GM21528 (cell line): ENCODE results near the gene GLCE.
"Not testable (repeated sequence)": the region's sequence is repeated elsewhere in the genome, so short reads cannot be mapped to it uniquely, and the experiment has no call there.

Experiments
- ATAC-seq: cut with Tn5 transposase; IDR thresholded peaks from one replicate; pipeline ENCODE4 v1.9.1; 2021; ENCODE audit warnings: mild to moderate bottlenecking, moderate library complexity; ENCODE audit not compliant: unreplicated experiment, low FRiP score

GLCE gene

GRCh38 chr15:69134791-69135190 lies 25.6 kb upstream of the GLCE start:
- ATAC-seq: no peak

- no peak for ATAC-seq
These were observed 24.9 kb upstream of the GLCE start for GRCh38 chr15:69135499-69135898.

GRCh38 chr15:69138963-69139362 lies 21.5 kb upstream of the GLCE start:
- ATAC-seq: no peak

GRCh38 chr15:69140306-69140705 lies 20.1 kb upstream of the GLCE start:
- no peak for ATAC-seq

- ATAC-seq: no peak
These were observed 19.1 kb upstream of the GLCE start for GRCh38 chr15:69141286-69141701.

- ATAC-seq: no peak
These were observed 18.6 kb upstream of the GLCE start for GRCh38 chr15:69141833-69142232.

GRCh38 chr15:69143756-69144436 lies 16.5 kb upstream of the GLCE start:
- ATAC-seq: no peak

GRCh38 chr15:69144530-69144929 lies 15.9 kb upstream of the GLCE start:
- no peak for ATAC-seq

GRCh38 chr15:69145149-69145693 lies 15.2 kb upstream of the GLCE start:
- no peak for ATAC-seq

- no peak for ATAC-seq
These were observed 14.5 kb upstream of the GLCE start for GRCh38 chr15:69145694-69146492.

- no peak for ATAC-seq
These were observed 13.6 kb upstream of the GLCE start for GRCh38 chr15:69146724-69147435.

- no peak for ATAC-seq
These were observed 12.0 kb upstream of the GLCE start for GRCh38 chr15:69148465-69148864.

GRCh38 chr15:69149163-69149562 lies 11.3 kb upstream of the GLCE start:
- no peak for ATAC-seq

- ATAC-seq: no peak
These were observed 10.6 kb upstream of the GLCE start for GRCh38 chr15:69149803-69150202.

GRCh38 chr15:69150336-69150735 lies 10.1 kb upstream of the GLCE start:
- no peak for ATAC-seq

- ATAC-seq: no peak
These were observed 9.6 kb upstream of the GLCE start for GRCh38 chr15:69150841-69151240.

- ATAC-seq: no peak
These were observed 7.4 kb upstream of the GLCE start for GRCh38 chr15:69153046-69153445.

GRCh38 chr15:69153587-69153986 lies 6.8 kb upstream of the GLCE start:
- not testable (repeated sequence) for ATAC-seq

- no peak for ATAC-seq
These were observed 6.4 kb upstream of the GLCE start for GRCh38 chr15:69154078-69154477.

GRCh38 chr15:69154684-69155083 lies 5.8 kb upstream of the GLCE start:
- ATAC-seq: no peak

- no peak for ATAC-seq
These were observed 3.6 kb upstream of the GLCE start for GRCh38 chr15:69156736-69157381.
